GM23338 (cell line): ENCODE results near the gene MAG. TPM values are rescaled to one million over a fixed set of nuclear protein-coding genes. Genes with fewer than 3 reads are reported as not detected.

Experiments
- ATAC-seq: fragments of 200-7000 bp; cut with Tn5 transposase; 3 replicates; pipeline ENCODE4 v1.9.1; 2020
- DNase-seq: peaks from one replicate; pipeline ENCODE4 v3.0.0-alpha.2; 2015; ENCODE audit warnings: low spot score
- H2AFZ ChIP-seq: fragments of 200-600 bp; sonication (generic); 2 replicates; pipeline ENCODE4 v1.8.0; 2016; ENCODE audit warnings: antibody characterized with exemption, mild to moderate bottlenecking, moderate library complexity
- H3F3A ChIP-seq: fragments of 200-600 bp; sonication (generic); replicated peaks from 2 replicates; pipeline ENCODE4 v1.8.0; 2017; ENCODE audit warnings: antibody characterized with exemption, mixed run types, low read depth
- H3K27ac ChIP-seq: fragments of 200-600 bp; sonication (generic); 2 replicates; pipeline ENCODE4 v1.6.1; 2016; ENCODE audit warnings: low read depth
- H3K27me3 ChIP-seq: fragments of 200-600 bp; sonication (generic); 2 replicates; pipeline ENCODE4 v1.8.0; 2016; ENCODE audit warnings: mild to moderate bottlenecking, mixed run types, moderate library complexity; ENCODE audit not compliant: insufficient read depth
- H3K36me3 ChIP-seq: fragments of 200-600 bp; sonication (generic); 2 replicates; pipeline ENCODE4 v1.8.0; 2016; ENCODE audit warnings: mild to moderate bottlenecking; ENCODE audit not compliant: insufficient read depth
- H3K4me1 ChIP-seq: fragments of 200-600 bp; sonication (generic); 2 replicates; pipeline ENCODE4 v1.8.0; 2016; ENCODE audit warnings: mild to moderate bottlenecking, moderate library complexity; ENCODE audit not compliant: insufficient read depth
- H3K4me2 ChIP-seq: fragments of 200-600 bp; sonication (generic); 2 replicates; pipeline ENCODE4 v1.7.1; 2017; ENCODE audit warnings: mixed run types
- H3K4me3 ChIP-seq: fragments of 200-600 bp; sonication (generic); 2 replicates; pipeline ENCODE4 v1.6.1; 2016; ENCODE audit warnings: mixed run types
- H3K79me2 ChIP-seq: fragments of 200-600 bp; sonication (generic); replicated peaks from 2 replicates; pipeline ENCODE4 v1.8.0; 2017; ENCODE audit warnings: mild to moderate bottlenecking; ENCODE audit not compliant: insufficient read depth
- H3K9me2 ChIP-seq: fragments of 200-600 bp; sonication (generic); 2 replicates; pipeline ENCODE4 v1.8.0; 2017; ENCODE audit not compliant: insufficient read depth
- H4K20me1 ChIP-seq: fragments of 200-600 bp; sonication (generic); replicated peaks from 2 replicates; pipeline ENCODE4 v1.8.0; 2017; ENCODE audit warnings: mild to moderate bottlenecking; ENCODE audit not compliant: insufficient read depth
- H3K27ac Mint-ChIP-seq: 2 replicates; pipeline ENCODE4 v1.8.0; 2020; ENCODE audit warnings: inconsistent platforms, mild to moderate bottlenecking, moderate library complexity, mixed read lengths
- H3K27me3 Mint-ChIP-seq: 3 replicates; pipeline ENCODE4 v1.8.0; 2022; ENCODE audit warnings: low read depth, mild to moderate bottlenecking, moderate library complexity, mixed read lengths, inconsistent platforms; ENCODE audit not compliant: insufficient read depth, poor library complexity
- H3K36me3 Mint-ChIP-seq: 3 replicates; pipeline ENCODE4 v1.8.0; 2021; ENCODE audit warnings: low read depth, mild to moderate bottlenecking, inconsistent platforms, moderate library complexity, mixed read lengths
- H3K4me1 Mint-ChIP-seq: 3 replicates; pipeline ENCODE4 v1.8.0; 2020; ENCODE audit warnings: mild to moderate bottlenecking, inconsistent platforms, mixed read lengths
- H3K4me3 Mint-ChIP-seq: 3 replicates; pipeline ENCODE4 v1.8.0; 2021; ENCODE audit warnings: moderate library complexity, mild to moderate bottlenecking, inconsistent platforms, mixed read lengths
- H3K9me3 Mint-ChIP-seq: 3 replicates; pipeline ENCODE4 v1.8.0; 2020; ENCODE audit warnings: moderate library complexity, mild to moderate bottlenecking, inconsistent platforms, mixed read lengths
- CREB1 ChIP-seq: fragments of 250-450 bp; sonication (Bioruptor Pico); IDR thresholded peaks from 2 replicates; pipeline ENCODE4 v1.5.0; 2020; ENCODE audit warnings: low read depth, mild to moderate bottlenecking, moderate library complexity
- CTCF ChIP-seq, 2 experiments: fragments of 200-600 bp in 1 of 2; sonication (generic) in 1 of 2; conservative IDR thresholded peaks; 2 replicates each; pipeline versions ENCODE4 v1.5.1 to v1.6.1; 2016 to 2017; ENCODE audit warnings: antibody characterized with exemption in 2 of 2, low read depth in 2 of 2, mild to moderate bottlenecking in 2 of 2, moderate library complexity in 1 of 2
- ETS1 ChIP-seq: IDR thresholded peaks from 2 replicates; pipeline ENCODE4 v1.6.1; 2016; ENCODE audit warnings: antibody characterized with exemption
- EZH2 ChIP-seq: fragments of 200-600 bp; sonication (generic); IDR thresholded peaks from one replicate; pipeline ENCODE4 v1.8.0; 2017; ENCODE audit warnings: antibody characterized with exemption, mild to moderate bottlenecking, low read depth; ENCODE audit not compliant: unreplicated experiment
- EZH2phosphoT487 ChIP-seq: fragments of 200-600 bp; sonication (generic); IDR thresholded peaks from one replicate; pipeline ENCODE4 v1.8.1; 2018; ENCODE audit warnings: antibody characterized with exemption; ENCODE audit not compliant: unreplicated experiment
- NANOG ChIP-seq: IDR thresholded peaks from 2 replicates; pipeline ENCODE4 v1.6.1; 2016; ENCODE audit warnings: antibody characterized with exemption, borderline replicate concordance
- POLR2AphosphoS5 ChIP-seq: IDR thresholded peaks from 2 replicates; pipeline ENCODE4 v1.6.1; 2016; ENCODE audit warnings: antibody characterized with exemption, low read depth
- STAT1 ChIP-seq: IDR thresholded peaks from one replicate; pipeline ENCODE4 v1.6.1; 2016; ENCODE audit warnings: antibody characterized with exemption; ENCODE audit not compliant: unreplicated experiment
- ZNF114 ChIP-seq: fragments of 250-450 bp; sonication (Bioruptor Pico); IDR thresholded peaks from 2 replicates; pipeline ENCODE4 v1.5.0; 2020; ENCODE audit warnings: mild to moderate bottlenecking, moderate library complexity
- ZNF331 ChIP-seq: fragments of 250-450 bp; sonication (Bioruptor Pico); IDR thresholded peaks from 2 replicates; pipeline ENCODE4 v1.5.0; 2020; ENCODE audit warnings: low read depth, mild to moderate bottlenecking, moderate library complexity
- ZNF462 ChIP-seq: fragments of 250-450 bp; sonication (Bioruptor Pico); IDR thresholded peaks from 2 replicates; pipeline ENCODE4 v1.5.0; 2020; ENCODE audit warnings: mild to moderate bottlenecking, moderate library complexity
- polyA plus RNA-seq: library from polyadenylated mRNA; unstranded; fragments of >200 nt; fragmentation: Nextera tagmentation; extraction: Ambion mirVana; gene quantifications from 2 replicates; pipeline ENCODE4 v1.2.1, GENCODE V29; 2016
- total RNA-seq: library from RNA; depleted of rRNA; stranded (reverse); fragments of >200 nt; shearing (Covaris generic); gene quantifications from 2 replicates; pipeline ENCODE4 v1.2.3, GENCODE V29; 2014

The MAG gene
- total and polyA plus RNA-seq, 2 experiments from 2014 or later, result 0.61 to 1.3 TPM

GRCh38 chr19:35288331-35288730 is 3.6 kb upstream of the MAG start (continued):
- TF ChIP-seq ZNF462 (CRISPR knock-in tag) (no peak), ZNF331 (CRISPR knock-in tag) (no peak), CTCF (conservative IDR thresholded peaks at IDR 0.05; ENCODE audit: low read depth in 2 of 2) (no peak), EZH2 (no peak)

- no peak for ATAC-seq
- no peak overlapping the region for H3K27ac Mint-ChIP-seq
- Histone ChIP-seq H3F3A (no peaks in the 10 kb centered on the region), H3K9me2 (no peaks in the 10 kb centered on the region), H3K4me1 (peaks cover 9% of the 10 kb centered on the region; the same call in 1 of the 2 replicates), H3K27me3 (no peaks in the 10 kb centered on the region), H3K4me2 (no peak overlapping the region), H4K20me1 (no peaks in the 10 kb centered on the region), H2AFZ (no peak overlapping the region), H3K4me3 (no peak overlapping the region), H3K79me2 (no peaks in the 10 kb centered on the region), H3K27ac (no peak overlapping the region), H3K36me3 (no peaks in the 10 kb centered on the region)
- no peaks in the 10 kb centered on the region for H3K9me3 Mint-ChIP-seq
- H3K4me1 Mint-ChIP-seq, result peaks cover 17% of the 10 kb centered on the region
- no peaks in the 10 kb centered on the region for H3K36me3 Mint-ChIP-seq
- peaks cover 20% of the 10 kb centered on the region for H3K27me3 Mint-ChIP-seq
- H3K4me3 Mint-ChIP-seq, result no peak overlapping the region
- DNase-seq, result no peak
- TF ChIP-seq EZH2phosphoT487 (no peak), ZNF331 (CRISPR knock-in tag) (no peak), CTCF (conservative IDR thresholded peaks at IDR 0.05; ENCODE audit: low read depth in 2 of 2) (no peak), ETS1 (no peak), POLR2AphosphoS5 (no peak), STAT1 (no peak), NANOG (no peak), ZNF114 (no peak), CREB1 (CRISPR knock-in tag) (no peak), EZH2 (no peak)
These were observed 3.1 kb upstream of the MAG start for GRCh38 chr19:35288906-35289305.
